Psoas muscle (tissue), 8 donors: ENCODE results near the gene CLCN2. TPM values are rescaled to one million over a fixed set of nuclear protein-coding genes. Genes with fewer than 3 reads are reported as not detected.

Source experiments
- ATAC-seq, 4 donors: fragments of 200-7000 bp; cut with Tn5 transposase; one replicate each; pipeline ENCODE4 v1.9.1; 2020; ENCODE audit warnings: moderate library complexity in 3 of 4, mild to moderate bottlenecking in 2 of 4
- DNase-seq, 2 donors: peaks; one replicate each; pipeline ENCODE4 v3.0.0-alpha.2; 2020
- H3K27ac ChIP-seq: fragments of 200-600 bp; one replicate; pipeline ENCODE4 v1.8.0; 2022
- H3K27me3 ChIP-seq, 3 donors: fragments of 200-600 bp in 1 of 3; one replicate each; pipeline versions ENCODE4 v1.6.1 to v1.8.0; 2013 to 2022; ENCODE audit warnings: low read length in 2 of 3, mild to moderate bottlenecking in 2 of 3, moderate library complexity in 1 of 3; ENCODE audit not compliant: insufficient read depth in 3 of 3
- H3K36me3 ChIP-seq, 2 donors: fragments of 200-600 bp in 1 of 2; one replicate each; pipeline versions ENCODE4 v1.6.1 to v1.8.0; 2013 to 2022; ENCODE audit warnings: low read depth in 1 of 2, mild to moderate bottlenecking in 1 of 2, moderate library complexity in 1 of 2; ENCODE audit not compliant: insufficient read depth in 1 of 2
- H3K4me1 ChIP-seq: fragments of 200-600 bp; one replicate; pipeline ENCODE4 v1.8.0; 2022
- H3K4me3 ChIP-seq: fragments of 200-600 bp; one replicate; pipeline ENCODE4 v1.8.0; 2022; ENCODE audit warnings: mild to moderate bottlenecking
- H3K9me3 ChIP-seq: fragments of 200-600 bp; one replicate; pipeline ENCODE4 v1.8.0; 2022
- WGBS, 3 donors: extraction: QIAGEN DNeasy Blood & Tissue Kit; methylation state at CpG; one replicate each; pipeline versions ENCODE4 v1.1.6 to v1.1.7; 2013; 5-methylcytosine and 5-hydroxymethylcytosine counted together
- intact Hi-C, 2 donors: fragments of 100-400 bp; cut with DNase I; formaldehyde crosslinking; loops; one replicate each; pipeline versions ENCODE4 v1.11.0 to v1.14.2; 2022
- polyA plus RNA-seq, 3 donors: library from polyadenylated mRNA; stranded (reverse); fragments of 200-250 nt; gene quantifications; one replicate each; pipeline ENCODE4 v1.2.3, GENCODE V29; 2013
- total RNA-seq, 4 donors: library from RNA; stranded (reverse); fragmentation: NEBNext Ultra II Directional in 2 of 4; extraction: Animal tissue kit (Norgen Biotek cat#: 25700) in 2 of 4; gene quantifications; one replicate each; pipeline versions ENCODE4 v1.2.1 to v1.2.4, GENCODE V29; 2021 to 2023
- TF ChIP-seq, protein P1 (sequence below): fragments of 200-600 bp; IDR thresholded peaks from one replicate; pipeline ENCODE4 v1.8.0; 2022; ENCODE audit warnings: antibody characterized with exemption
- donor health status: healthy with polysubstance abuse.
- donor health status: DM: no; HTN: no; CAD: no; lungs with moderate emphysema.
- donor health status: Bipolar disorder and iron deficiency.
- donor health status: healthy.
- donor health status: DM: yes; HTN: yes; CAD: no.
- donor health status: DM: no; HTN: no; CAD: no.
- donor health status: DM: no; HTN: no; CAD: no.
- donor health status: DM: yes; HTN: yes; CAD: no.

CLCN2 gene
- total and polyA plus RNA-seq, 7 donors = 0.64 to 2.8 (median 1.6) TPM

DNA sequence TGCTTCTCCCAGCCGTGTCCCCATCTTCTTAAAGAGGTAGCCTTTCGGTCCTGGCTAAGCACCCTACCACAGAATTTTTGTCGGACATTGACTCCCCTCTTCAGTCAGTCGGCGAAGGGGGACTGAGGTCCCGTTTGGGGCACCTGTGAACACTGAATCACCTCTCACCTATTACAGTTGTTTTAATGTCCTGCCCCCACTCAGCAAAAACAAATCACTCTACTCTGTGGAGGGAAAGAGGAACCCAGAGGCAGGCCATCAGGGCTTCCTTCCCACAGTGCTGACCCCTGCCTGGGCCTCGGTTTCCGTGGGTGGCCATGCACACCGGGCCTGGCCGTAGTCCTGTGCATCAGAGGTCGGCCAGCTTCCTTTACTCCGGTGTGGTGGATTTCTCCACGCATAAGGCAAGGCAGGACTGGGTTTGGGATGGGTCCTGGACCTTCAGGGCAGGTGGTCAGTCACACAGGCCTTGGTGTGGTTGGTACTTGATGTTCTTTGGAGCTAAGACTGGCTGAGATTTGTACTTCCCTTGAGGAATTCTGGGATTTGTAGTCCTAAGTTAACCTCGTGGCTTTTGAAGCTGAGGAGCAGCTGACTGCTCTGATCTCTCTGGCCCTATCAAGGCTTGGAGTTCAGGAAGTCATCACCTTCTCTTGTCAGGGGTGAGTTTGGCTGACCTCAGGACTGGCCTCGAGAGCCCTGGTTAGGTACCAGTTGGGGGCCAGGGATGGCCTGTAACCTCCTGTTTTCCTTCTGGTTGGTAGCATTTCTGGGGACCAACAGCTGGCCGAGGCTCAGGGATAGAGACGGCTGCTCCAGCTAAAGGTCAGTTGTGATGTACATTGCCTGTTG, 24.6 kb downstream of the CLCN2 start:
- intact Hi-C loops = no loop called here
- Histone ChIP-seq H3K27ac (peak overlapping the region; percentile 90), H3K36me3 (peaks cover 0 to 39% of the 10 kb centered on the region in 2 donors), H3K27me3 (no peaks in the 10 kb centered on the region), H3K9me3 (no peaks in the 10 kb centered on the region), H3K4me1 (peaks cover 57% of the 10 kb centered on the region), H3K4me3 (peak overlapping the region; percentile 79)
- ATAC-seq (peak; percentile 38 to 71 (median 52)), DNase-seq (peak in 1 of 2 donors; percentile 62)
- TF ChIP-seq, protein P1, sequence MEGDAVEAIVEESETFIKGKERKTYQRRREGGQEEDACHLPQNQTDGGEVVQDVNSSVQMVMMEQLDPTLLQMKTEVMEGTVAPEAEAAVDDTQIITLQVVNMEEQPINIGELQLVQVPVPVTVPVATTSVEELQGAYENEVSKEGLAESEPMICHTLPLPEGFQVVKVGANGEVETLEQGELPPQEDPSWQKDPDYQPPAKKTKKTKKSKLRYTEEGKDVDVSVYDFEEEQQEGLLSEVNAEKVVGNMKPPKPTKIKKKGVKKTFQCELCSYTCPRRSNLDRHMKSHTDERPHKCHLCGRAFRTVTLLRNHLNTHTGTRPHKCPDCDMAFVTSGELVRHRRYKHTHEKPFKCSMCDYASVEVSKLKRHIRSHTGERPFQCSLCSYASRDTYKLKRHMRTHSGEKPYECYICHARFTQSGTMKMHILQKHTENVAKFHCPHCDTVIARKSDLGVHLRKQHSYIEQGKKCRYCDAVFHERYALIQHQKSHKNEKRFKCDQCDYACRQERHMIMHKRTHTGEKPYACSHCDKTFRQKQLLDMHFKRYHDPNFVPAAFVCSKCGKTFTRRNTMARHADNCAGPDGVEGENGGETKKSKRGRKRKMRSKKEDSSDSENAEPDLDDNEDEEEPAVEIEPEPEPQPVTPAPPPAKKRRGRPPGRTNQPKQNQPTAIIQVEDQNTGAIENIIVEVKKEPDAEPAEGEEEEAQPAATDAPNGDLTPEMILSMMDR = no peak
- WGBS, 3 donors = 4 to 8% (median 5%) methylated on average over 17 of the region's 17 CpGs

DNA sequence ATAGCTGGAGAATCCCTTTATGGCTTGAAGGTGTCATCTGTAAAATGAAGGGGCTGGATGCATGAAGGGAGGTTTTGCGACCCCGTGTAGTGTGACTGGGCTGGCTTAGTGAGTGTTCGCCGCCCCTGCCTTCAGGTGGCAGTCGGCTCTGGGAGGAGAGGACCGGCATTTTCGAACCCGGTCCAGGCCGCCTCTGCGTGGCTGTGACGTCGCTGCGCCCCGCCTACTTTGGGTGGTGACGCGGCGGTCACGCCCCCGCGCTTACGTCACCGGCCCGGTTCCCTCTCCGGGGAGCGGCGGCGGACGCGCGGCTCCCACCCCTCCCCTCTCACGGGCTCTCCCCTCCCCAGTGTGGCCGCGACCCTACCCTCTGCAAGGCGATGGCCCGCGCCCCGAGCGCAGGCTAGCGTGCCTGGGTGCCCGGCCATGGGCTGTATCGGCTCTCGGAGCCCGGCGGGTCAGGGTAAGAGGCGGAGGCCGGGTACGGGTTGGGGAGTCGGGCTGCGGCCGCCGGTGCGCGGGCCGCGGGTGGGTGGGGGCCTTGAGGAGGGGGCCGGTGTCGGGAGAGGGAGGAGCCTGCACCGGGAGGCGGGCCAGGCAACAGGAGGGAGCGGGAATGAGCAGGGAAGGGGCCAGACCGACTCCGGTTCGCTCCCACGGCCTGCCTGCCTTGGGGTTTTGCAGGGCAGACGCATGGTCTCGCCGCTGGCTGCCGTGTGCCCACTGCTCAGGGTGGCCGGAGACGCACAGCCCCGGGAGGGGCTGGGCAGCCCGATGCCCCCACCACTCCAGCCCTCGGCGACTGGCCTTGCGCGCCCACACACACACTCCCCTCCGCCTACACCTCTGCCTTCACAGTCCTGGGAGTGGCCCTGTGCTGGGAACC, 25.5 kb downstream of the CLCN2 start:
- peak; percentile 63 to 79 (median 71) for ATAC-seq
- Histone ChIP-seq H3K27ac (peak overlapping the region; percentile 90), H3K4me1 (peaks cover 58% of the 10 kb centered on the region), H3K9me3 (no peaks in the 10 kb centered on the region), H3K27me3 (no peaks in the 10 kb centered on the region), H3K36me3 (peaks cover 0 to 45% of the 10 kb centered on the region in 2 donors), H3K4me3 (peak overlapping the region; percentile 79)
- 0 to 1% (median 0%) methylated on average over 35 to 77 of the region's 77 CpGs for WGBS, 3 donors
- DNase-seq = peak; percentile 89 to 93
- TF ChIP-seq, protein P1 = no peak
- intact Hi-C loops = no loop called here

DNA sequence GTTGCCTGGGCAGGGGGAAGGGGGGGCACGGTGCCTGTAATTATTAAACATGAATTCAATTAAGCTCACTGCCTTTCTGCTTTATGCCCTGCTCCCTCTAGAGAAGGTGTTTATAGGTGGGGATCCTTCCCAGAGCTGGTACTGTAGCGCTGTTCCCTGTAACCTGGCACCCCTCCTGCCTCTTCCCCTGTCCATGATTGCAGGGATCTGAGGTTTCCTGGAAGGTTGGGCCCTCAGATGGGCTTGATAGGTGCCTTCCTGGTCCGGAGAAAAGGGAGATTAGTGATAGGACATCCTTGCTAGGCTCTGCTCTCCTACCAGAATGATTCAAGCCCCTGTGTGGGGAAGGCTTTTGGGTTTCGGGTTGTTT, 26.1 kb downstream of the CLCN2 start:
- intact Hi-C loops = no loop called here
- Histone ChIP-seq H3K27me3 (no peaks in the 10 kb centered on the region), H3K36me3 (peaks cover 0 to 51% of the 10 kb centered on the region in 2 donors), H3K27ac (peak overlapping the region; percentile 90), H3K4me1 (peaks cover 58% of the 10 kb centered on the region), H3K9me3 (no peaks in the 10 kb centered on the region), H3K4me3 (peak overlapping the region; percentile 79)
- 41 to 65% (median 50%) methylated on average over 4 of the region's 4 CpGs for WGBS, 3 donors
- ATAC-seq (no peak), DNase-seq (peak in 1 of 2 donors; percentile 46)
- TF ChIP-seq, protein P1 = no peak

DNA sequence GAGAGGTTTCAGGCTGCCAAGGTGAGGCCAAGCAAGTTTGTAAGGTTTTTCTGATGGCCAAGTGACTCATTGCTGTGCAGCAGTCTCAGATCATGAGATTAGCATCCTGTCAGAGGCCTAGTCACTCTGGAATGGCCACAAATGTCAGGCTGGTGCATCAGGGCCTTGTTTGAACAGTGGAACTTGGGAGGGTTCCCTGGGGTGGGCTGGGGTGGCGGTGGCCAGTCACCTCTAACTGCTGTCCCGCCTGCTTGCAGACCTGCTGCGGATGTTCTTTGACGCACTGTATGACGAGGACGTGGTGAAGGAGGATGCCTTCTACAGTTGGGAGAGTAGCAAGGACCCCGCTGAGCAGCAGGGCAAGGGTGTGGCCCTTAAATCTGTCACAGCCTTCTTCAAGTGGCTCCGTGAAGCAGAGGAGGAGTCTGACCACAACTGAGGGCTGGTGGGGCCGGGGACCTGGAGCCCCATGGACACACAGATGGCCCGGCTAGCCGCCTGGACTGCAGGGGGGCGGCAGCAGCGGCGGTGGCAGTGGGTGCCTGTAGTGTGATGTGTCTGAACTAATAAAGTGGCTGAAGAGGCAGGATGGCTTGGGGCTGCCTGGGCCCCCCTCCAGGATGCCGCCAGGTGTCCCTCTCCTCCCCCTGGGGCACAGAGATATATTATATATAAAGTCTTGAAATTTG, 26.8 kb downstream of the CLCN2 start:
- WGBS, 3 donors = 67 to 82% (median 72%) methylated on average over 15 of the region's 15 CpGs
- H3K27me3 ChIP-seq = no peaks in the 10 kb centered on the region
- intact Hi-C loops = no loop called here

More for the DNA sequence above, 26.8 kb downstream of the CLCN2 start:
- Histone ChIP-seq H3K9me3 (no peaks in the 10 kb centered on the region), H3K4me3 (no peak overlapping the region), H3K4me1 (peaks cover 55% of the 10 kb centered on the region), H3K27ac (peak overlapping the region; percentile 90), H3K36me3 (peaks cover 0 to 58% of the 10 kb centered on the region in 2 donors)
- DNase-seq (peak; percentile 8 to 74), ATAC-seq (peak; percentile 15 to 48 (median 32))
- TF ChIP-seq, protein P1 = no peak
